ENCODE data around the gene SLC44A2.

SLC44A2 gene

DNA sequence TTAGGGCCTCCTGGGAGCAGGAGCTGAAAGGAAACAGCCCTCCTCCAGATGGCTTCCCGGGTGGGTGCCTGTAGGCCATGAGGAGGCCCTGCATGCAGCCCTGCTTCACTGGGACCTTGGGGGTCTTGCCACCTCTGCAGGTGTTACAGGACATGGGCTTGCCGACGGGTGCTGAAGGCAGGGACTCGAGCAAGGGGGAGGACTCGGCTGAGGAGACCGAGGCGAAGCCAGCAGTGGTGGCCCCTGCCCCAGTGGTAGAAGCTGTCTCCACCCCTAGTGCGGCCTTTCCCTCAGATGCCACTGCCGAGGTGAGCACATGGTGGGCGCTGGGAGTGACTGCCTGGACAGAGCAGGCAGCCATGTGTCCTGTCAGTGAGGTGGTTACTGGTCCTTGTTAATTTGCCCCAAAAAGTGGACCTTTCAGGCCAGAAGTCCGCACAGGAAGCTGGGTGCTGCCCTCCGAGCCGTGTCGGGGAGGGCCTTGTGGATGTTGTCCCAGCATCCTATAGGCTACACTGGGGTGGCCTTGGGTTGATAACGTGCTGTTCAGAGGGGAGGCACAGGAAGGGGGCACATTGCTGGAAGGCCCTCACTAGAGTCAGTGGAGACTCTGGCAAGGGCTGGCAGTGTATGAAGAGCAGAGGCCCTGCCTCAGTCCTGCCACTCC lies 57.2 kb downstream of the SLC44A2 start:
- DNase-seq (ENCODE audit: low spot score) = peak; percentile 6

DNA sequence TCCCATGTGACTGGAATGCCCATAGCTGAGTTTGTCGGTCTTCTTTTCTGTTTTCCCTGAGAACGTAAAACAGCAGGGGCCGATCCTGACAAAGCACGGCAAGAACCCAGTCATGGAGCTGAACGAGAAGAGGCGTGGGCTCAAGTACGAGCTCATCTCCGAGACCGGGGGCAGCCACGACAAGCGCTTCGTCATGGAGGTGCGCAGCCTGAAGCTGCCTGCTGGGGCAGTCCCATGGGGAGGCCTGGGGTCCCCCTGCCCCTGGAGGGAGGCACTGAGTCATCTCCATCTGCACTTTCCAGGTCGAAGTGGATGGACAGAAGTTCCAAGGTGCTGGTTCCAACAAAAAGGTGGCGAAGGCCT lies 57.7 kb downstream of the SLC44A2 start:
- peak; percentile 12 for DNase-seq (ENCODE audit: low spot score)

DNA sequence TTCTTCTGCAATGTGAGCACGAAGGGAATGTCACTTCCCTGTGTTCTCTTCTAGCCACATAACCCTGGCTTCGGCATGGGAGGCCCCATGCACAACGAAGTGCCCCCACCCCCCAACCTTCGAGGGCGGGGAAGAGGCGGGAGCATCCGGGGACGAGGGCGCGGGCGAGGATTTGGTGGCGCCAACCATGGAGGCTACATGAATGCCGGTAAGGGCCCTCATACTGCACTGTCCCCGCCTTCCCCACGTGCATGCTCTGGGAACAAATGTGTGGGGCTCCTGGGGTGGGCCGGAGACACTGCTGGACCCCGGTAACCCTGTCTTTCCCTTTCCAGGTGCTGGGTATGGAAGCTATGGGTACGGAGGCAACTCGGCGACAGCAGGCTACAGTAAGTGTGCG lies 58.2 kb downstream of the SLC44A2 start:
- peak; percentile 9 for DNase-seq (ENCODE audit: low spot score)

DNA sequence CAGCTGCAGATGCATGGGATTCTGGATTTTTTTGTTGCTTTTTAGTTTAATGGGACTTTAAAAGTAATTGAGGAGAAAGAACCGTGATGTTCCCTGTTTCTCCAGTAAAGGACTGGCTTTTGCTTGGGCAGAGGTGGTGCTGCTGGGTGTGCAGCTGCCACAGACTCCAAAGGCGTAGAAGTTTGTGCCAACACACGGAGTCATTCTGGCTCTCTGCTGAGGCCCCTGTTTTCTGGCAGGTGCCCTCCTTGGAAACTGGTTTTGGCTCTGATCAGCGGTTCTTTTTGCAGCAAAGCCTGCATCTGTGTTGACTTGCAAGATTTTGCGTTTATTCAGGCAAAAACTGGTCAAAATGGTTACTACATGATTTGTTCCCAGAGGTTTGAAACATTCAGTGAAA lies 59.9 kb downstream of the SLC44A2 start:
- DNase-seq (ENCODE audit: low spot score) = no peak

DNA sequence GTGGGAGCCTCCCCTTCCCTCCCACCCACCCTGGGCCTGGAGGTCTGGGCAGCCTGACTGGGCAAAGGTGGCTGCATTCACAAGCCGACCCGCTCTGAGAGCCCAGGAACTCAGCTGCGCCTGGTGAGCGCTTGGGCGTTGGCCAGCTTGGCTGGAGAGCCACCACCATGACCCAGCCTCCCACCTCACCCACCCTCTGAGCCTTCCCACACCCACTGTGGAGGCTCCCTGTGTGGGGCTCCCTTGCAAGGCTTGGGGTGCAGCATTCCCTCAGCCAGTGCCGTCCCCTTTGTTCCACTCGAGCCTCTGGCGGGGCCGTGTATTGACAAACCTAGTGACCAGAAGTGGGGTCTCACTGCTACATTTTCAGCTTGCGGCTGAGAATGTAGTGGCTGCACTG lies 60.8 kb downstream of the SLC44A2 start:
- DNase-seq (ENCODE audit: low spot score) = no peak

DNA sequence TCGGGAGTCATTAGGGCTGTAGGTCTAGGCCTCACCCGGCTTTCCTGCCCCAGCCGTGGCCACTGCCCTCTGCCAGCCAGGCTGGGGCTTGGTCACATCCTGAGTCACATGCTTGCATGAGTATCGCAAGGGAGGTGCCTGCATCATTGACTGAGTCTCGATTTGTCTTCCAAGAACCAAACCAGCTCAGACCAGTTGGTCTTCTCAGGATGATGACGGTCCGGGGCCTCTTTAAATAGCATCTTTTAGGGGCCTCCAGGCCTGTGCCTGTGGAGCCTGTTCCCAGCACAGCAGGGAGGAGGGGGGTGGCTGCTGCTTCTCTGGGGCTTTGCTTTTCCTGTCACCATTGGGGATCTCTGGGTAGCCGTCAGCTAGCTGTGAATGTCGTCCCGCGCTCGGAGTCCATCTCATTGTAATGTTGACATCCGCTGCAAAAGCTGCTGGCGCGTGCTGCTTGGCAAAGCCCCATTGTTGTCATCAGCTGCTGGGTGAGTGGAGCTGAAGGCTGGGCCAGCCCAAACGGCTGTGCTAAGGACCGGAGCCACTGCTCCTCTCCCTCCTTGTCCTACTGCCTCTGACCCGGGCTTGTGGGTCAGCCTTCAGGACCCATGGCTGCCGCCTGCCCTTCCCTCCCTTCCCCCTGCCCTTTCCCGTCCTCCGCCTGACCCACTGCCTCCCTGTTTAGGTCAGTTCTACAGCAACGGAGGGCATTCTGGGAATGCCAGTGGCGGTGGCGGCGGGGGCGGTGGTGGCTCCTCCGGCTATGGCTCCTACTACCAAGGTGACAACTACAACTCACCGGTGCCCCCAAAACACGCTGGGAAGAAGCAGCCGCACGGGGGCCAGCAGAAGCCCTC lies 61.5 kb downstream of the SLC44A2 start:
- DNase-seq (ENCODE audit: low spot score) = no peak

DNA sequence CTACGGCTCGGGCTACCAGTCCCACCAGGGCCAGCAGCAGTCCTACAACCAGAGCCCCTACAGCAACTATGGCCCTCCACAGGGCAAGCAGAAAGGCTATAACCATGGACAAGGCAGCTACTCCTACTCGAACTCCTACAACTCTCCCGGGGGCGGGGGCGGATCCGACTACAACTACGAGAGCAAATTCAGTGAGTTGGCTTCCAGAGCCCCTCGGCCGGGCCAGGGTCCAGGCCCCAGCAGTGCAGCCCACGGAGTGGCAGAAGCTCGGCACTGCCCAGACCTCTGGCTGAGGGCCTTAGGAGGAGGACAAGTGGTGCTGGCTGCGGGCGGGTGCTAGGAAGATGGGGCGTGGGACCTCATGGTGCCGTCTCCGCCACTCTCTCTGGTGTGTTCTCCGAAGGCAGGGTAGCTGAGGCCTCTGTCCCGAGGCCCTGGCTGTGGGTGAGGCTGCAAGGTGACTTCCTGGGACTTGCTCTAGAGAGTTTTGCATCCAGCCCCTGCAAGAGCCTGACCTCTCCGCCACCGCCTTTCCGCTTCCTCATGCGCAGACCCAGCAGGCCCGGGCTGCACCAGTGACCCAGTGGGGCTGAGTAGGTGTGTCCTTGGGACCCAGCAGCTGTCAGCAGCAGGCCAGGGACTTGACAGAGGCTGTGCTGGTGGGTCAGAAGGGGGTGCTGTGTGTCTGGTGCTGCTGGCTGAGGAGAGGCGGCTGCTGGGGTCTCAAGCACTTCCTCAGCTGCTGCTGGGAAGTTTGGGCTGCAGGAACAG lies 62.4 kb downstream of the SLC44A2 start:
- peak; percentile 17 for DNase-seq (ENCODE audit: low spot score)

DNA sequence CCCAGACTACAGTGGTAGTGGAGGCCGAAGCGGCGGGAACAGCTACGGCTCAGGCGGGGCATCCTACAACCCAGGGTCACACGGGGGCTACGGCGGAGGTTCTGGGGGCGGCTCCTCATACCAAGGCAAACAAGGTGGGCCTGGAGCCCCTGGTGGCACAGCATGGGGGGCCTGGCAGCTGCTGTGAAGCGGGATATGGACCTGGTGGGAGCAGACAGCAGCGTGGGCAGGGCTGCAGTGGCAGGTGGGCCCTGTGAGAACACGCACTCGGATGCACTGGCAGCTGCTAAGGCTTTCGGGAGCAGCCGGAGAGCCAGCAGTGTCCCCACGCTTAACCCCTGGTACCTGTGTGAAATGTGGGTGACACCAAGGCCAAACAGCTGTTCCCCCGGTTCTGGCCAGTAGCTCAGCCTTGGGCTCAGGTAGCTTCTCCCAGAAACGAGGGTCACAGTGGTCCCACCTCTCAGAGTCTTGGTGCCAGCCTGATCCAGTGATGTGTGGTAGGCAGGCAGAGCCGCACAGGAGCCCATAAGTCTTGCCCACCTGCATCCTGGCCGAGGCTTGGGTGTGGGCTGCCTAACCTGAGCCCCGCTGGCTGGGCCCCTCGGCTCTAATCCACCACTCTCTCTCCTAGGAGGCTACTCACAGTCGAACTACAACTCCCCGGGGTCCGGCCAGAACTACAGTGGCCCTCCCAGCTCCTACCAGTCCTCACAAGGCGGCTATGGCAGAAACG lies 63.4 kb downstream of the SLC44A2 start:
- peak; percentile 6 for DNase-seq (ENCODE audit: low spot score)

DNA sequence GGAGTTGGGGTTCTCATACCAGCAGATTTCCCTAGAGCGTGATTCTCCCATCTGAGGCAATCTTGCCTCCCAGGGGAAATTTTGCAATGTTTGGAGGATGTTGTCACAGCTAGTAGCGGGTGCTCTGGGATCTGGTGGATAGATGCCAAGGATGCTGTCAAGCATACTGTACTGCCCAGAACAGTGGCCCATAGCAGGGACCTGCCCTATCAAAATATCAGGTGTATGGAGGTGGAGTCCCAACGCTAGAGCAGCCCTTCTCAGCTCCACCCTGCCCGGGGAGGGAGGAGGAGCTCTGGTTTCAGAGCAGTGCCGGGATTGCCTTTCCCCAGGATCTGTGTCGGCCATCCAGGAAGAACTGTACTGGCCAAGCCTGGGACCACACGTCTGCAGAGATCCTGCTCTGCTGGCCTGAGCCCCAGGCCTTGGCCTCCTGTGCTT lies 65.0 kb downstream of the SLC44A2 start:
- DNase-seq (ENCODE audit: low spot score) = peak; percentile 25

DNA sequence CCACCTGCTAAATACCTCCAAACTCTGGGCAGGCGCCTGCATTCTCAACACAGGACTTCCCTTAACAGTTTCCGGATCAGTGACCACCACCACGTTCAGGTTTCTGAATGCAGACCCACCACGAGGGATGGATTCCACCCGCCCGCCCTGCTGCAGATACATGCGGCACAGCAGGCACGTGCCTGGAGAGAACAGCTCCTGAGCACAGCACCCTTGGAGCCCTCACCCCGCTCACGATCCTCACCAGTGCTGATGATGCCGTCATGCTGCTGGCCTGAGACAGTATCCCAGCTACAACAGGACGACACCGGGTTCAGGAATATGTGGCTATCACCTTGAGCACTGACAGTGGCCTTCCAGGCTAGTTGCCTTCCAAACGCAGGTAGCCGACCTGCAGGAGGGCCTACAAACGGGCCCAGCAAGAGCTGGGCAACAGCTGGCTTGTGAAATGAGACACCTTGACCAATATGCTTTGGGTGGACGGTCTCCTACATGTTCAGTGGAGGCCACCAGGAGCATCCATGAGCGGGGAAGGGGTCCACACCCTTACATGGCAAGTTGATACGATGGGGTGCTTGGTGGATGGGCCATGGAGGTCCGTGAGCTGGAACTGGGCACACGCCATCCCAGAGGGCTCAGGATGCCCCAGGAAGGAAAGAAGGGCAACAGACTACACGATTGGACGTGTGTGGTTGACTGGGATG lies 66.0 kb downstream of the SLC44A2 start:
- no peak for DNase-seq (ENCODE audit: low spot score)

DNA sequence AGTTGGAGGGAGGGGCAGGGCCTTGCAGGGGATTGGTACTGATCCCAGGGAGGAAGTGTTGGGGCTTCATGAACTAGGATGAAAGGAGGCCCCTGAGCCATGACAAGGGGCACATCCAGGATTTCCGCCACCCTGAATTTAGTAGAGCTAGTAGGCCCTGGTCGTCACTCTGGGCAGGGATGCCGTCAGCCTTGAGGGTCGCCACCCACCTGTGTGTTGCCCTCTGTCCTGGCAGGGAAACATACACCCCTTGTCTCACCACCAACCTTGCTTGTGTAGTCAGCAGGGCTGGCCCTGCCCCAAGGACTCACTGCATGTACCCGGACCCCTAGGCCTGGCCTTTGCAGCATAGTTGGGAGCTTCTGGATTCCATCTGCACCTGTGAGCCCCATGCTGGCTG lies 66.5 kb downstream of the SLC44A2 start:
- DNase-seq (ENCODE audit: low spot score) = peak; percentile 3

DNA sequence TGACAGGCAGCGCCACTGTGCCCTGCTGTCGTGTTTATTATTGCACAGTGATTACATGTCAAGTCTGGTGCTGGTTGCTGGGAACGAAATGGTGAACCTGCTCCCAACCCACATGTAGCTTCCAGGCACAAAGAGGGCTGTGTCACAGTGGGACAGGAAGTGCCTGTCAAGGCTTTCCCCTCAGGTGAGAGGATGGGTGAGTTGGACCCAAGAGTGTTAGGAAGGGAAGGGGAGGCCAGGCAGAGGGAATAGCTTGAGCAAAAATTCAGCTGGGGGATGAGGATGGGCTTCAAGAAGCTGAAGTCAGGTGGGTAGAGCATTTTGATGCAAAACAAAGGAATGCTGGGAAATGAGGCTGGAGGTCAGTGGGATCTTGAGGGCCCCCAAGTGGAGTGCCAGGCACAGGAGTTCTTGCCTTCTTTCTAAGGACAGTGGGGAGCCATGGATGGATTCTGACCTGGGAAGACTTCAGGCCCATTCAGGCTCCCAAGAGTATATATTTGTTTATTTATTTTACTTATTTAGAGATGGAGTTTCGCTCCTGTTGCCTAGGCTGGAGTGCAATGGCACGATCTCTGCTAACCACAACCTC lies 67.4 kb downstream of the SLC44A2 start:
- DNase-seq (ENCODE audit: low spot score) = peak; percentile 29

Data from iPS-NIHi11 (cell line).